Body of pancreas (tissue), 4 donors: ENCODE data around the gene MYRFL. TPM values are rescaled to one million over a fixed set of nuclear protein-coding genes. Genes with fewer than 3 reads are reported as not detected.
"Not testable (repeated sequence)": the region's sequence is repeated elsewhere in the genome, so short reads cannot be mapped to it uniquely, and the experiment has no call there.

Experiments
- ATAC-seq: fragments of 150-250 bp; one replicate; pipeline ENCODE4 v1.9.1; 2016
- DNase-seq, 4 donors: peaks; one replicate each; pipeline ENCODE4 v3.0.0-alpha.2; 2019
- H3K27ac ChIP-seq, 4 donors: fragments of 200-600 bp; sonication (generic); 1 replicate in 3 of 4; 2 replicates in 1 of 4; pipeline versions ENCODE4 v1.5.1 to v1.6.1; 2016 to 2019; ENCODE audit warnings: mild to moderate bottlenecking in 1 of 4, mixed read lengths in 1 of 4, moderate library complexity in 1 of 4
- H3K27me3 ChIP-seq, 2 donors: fragments of 200-600 bp; sonication (generic); one replicate each; pipeline ENCODE4 v1.6.0; 2016; ENCODE audit warnings: mild to moderate bottlenecking in 1 of 2
- H3K36me3 ChIP-seq, 2 donors: fragments of 200-600 bp; sonication (generic); replicated peaks in 1 of 2; 2 replicates each; pipeline ENCODE4 v1.5.1; 2016; ENCODE audit warnings: low read depth in 2 of 2; ENCODE audit not compliant: insufficient read depth in 1 of 2
- H3K4me1 ChIP-seq: fragments of 200-600 bp; sonication (generic); one replicate; pipeline ENCODE4 v1.6.0; 2016
- H3K4me3 ChIP-seq, 2 donors: fragments of 200-600 bp; sonication (generic); 1 replicate in 1 of 2; 2 replicates in 1 of 2; pipeline ENCODE4 v1.5.1; 2016 to 2019
- H3K9me3 ChIP-seq, 3 donors: fragments of 200-600 bp; sonication (generic); 1 replicate in 2 of 3; 2 replicates in 1 of 3; pipeline ENCODE4 v1.5.1; 2016
- POLR2A ChIP-seq, 3 donors: fragments of 450-650 bp; IDR thresholded peaks; one replicate each; pipeline ENCODE4 v1.6.1; 2016; ENCODE audit warnings: antibody characterized with exemption in 3 of 3, mild to moderate bottlenecking in 2 of 3
- WGBS, 2 donors: methylation state at CpG; one replicate each; pipeline ENCODE4 v1.1.5; 2017; 5-methylcytosine and 5-hydroxymethylcytosine counted together
- intact Hi-C: fragments of 100-400 bp; cut with DNase I; formaldehyde crosslinking; loops from one replicate; pipeline ENCODE4 v1.15.1; 2023
- total RNA-seq, 2 donors: library from RNA; depleted of rRNA; stranded (reverse); fragments of >200 nt; gene quantifications; one replicate each; pipeline ENCODE4 v1.1.0, GENCODE V29; 2016
- TF ChIP-seq, protein P1 (sequence below), 7 experiments: fragments of 450-650 bp in 4 of 7; fragments of 200-600 bp in 3 of 7; sonication (generic) in 3 of 7; IDR thresholded peaks; one replicate each; pipeline ENCODE4 v1.5.1; 2016 to 2019; ENCODE audit warnings: antibody characterized with exemption in 7 of 7

MYRFL gene
- total RNA-seq, 2 donors from 2014 or later: under 0.01 to 0.52 TPM

DNA sequence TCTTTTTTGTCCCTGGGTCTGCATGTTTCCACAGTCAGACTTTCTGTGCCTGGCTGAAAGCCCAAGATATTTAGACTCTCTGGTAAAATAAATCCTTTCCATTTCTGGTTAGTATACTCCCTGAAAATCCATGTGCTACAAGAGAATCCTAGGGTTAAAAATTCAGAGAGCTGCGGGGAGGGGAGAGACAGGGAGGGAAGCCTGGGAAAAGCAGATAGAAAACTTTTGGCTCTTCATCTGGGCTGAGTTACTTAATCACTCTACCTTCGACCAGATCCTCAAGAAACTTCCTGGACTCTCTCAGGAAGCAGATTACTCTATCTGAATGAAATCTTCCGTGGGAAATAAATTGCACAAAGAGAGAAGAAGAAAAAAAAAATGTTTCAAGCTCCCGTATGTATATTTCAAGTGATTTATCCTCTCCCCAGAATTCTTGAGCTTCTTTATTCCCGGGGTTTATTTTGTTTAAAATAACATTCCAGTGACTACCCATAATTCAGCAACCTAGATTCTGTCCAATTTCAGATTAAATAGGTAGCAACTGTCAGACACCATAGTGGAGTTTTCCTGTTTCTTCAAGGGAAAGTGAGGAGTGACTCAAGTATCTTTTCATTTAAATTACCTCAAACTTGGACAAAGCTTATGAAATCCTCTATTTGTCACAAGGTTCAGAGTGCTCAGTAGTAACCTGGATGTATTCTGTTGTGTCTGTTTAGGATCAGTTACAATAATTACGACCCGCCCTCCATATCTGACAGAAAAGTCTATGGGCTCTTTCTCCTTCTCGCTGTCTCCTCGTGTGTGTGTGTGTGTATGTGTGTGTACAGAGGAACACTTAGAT is 163.7 kb downstream of the MYRFL start:
- no peaks in the 10 kb centered on the region for H3K36me3 ChIP-seq
- no peak for TF ChIP-seq POLR2A (IDR thresholded peaks at IDR 0.05)
- TF ChIP-seq, protein P1, sequence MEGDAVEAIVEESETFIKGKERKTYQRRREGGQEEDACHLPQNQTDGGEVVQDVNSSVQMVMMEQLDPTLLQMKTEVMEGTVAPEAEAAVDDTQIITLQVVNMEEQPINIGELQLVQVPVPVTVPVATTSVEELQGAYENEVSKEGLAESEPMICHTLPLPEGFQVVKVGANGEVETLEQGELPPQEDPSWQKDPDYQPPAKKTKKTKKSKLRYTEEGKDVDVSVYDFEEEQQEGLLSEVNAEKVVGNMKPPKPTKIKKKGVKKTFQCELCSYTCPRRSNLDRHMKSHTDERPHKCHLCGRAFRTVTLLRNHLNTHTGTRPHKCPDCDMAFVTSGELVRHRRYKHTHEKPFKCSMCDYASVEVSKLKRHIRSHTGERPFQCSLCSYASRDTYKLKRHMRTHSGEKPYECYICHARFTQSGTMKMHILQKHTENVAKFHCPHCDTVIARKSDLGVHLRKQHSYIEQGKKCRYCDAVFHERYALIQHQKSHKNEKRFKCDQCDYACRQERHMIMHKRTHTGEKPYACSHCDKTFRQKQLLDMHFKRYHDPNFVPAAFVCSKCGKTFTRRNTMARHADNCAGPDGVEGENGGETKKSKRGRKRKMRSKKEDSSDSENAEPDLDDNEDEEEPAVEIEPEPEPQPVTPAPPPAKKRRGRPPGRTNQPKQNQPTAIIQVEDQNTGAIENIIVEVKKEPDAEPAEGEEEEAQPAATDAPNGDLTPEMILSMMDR (IDR thresholded peaks at IDR 0.05): no peak
- WGBS, 2 donors: 34 to 40% methylated on average over 9 of the region's 9 CpGs
- H3K4me1 ChIP-seq: peaks cover 14% of the 10 kb centered on the region
- peak overlapping the region in 3 of 4 donors; percentile 13 to 83 (median 78) for H3K27ac ChIP-seq
- intact Hi-C loops: no loop called here
- ATAC-seq: no peak
- H3K27me3 ChIP-seq: no peaks in the 10 kb centered on the region
- H3K9me3 ChIP-seq: no peaks in the 10 kb centered on the region
- H3K4me3 ChIP-seq: no peak overlapping the region
- no peak for DNase-seq

DNA sequence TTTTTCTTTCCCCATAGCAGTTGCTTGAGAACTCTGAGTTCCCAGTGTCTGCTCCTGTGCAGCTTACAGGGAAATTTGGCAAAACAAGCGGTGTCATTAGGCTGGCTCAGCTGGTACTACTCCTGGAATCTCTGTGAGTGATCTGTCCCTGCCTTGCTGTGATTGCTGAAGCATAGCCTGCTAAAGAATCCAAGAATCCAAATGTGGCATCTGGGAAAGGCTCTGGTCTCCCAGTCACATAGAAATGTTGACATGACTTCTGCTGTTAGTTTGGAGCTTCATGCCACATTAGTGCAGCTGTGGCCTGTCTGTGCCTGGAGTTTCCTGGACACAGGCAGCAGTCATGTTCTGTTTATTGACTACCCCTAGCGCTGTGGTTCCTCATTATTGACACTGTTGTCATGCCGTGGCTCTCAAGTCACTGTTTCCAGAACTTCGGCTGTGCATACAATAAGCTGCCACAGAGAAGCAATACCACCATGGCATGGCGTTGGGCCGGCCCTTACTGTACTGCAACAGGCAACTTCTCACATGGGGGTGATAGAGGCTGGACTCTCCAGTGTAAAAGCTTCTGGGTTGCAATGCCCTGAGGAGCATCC is 166.8 kb downstream of the MYRFL start:
- peaks cover 14% of the 10 kb centered on the region for H3K4me1 ChIP-seq
- no peak for ATAC-seq
- intact Hi-C loops: no loop called here
- no peak for TF ChIP-seq POLR2A (IDR thresholded peaks at IDR 0.05)
- TF ChIP-seq, protein P1 (IDR thresholded peaks at IDR 0.05): no peak
- H3K9me3 ChIP-seq: no peaks in the 10 kb centered on the region
- no peak overlapping the region for H3K27ac ChIP-seq
- WGBS, 2 donors: 76 to 83% methylated on average over 5 to 6 of the region's 6 CpGs
- no peaks in the 10 kb centered on the region for H3K27me3 ChIP-seq
- H3K36me3 ChIP-seq: no peaks in the 10 kb centered on the region
- no peak for DNase-seq
- H3K4me3 ChIP-seq: no peak overlapping the region

GRCh38 chr12:69993433-69993832 is 168.4 kb downstream of the MYRFL start:
- WGBS, 2 donors: 52 to 67% methylated on average over 1 of the region's 1 CpG
- Histone ChIP-seq H3K4me3 (no peak overlapping the region), H3K27ac (no peak overlapping the region), H3K4me1 (peaks cover 3% of the 10 kb centered on the region), H3K27me3 (no peaks in the 10 kb centered on the region), H3K9me3 (no peaks in the 10 kb centered on the region), H3K36me3 (no peaks in the 10 kb centered on the region)
- ATAC-seq (no peak), DNase-seq (no peak)
- TF ChIP-seq, protein P1 (IDR thresholded peaks at IDR 0.05): no peak
- no peak for TF ChIP-seq POLR2A (IDR thresholded peaks at IDR 0.05)
- intact Hi-C loops: no loop called here

- H3K4me3 ChIP-seq, H3K27ac ChIP-seq, intact Hi-C loops, H3K4me1 ChIP-seq, DNase-seq, H3K27me3 ChIP-seq, H3K9me3 ChIP-seq, ATAC-seq, H3K36me3 ChIP-seq: not testable (repeated sequence)
- WGBS, 2 donors: 67 to 79% methylated on average over 7 of the region's 7 CpGs
Observed at GRCh38 chr12:69994086-69994485, 169.1 kb downstream of the MYRFL start.

DNA sequence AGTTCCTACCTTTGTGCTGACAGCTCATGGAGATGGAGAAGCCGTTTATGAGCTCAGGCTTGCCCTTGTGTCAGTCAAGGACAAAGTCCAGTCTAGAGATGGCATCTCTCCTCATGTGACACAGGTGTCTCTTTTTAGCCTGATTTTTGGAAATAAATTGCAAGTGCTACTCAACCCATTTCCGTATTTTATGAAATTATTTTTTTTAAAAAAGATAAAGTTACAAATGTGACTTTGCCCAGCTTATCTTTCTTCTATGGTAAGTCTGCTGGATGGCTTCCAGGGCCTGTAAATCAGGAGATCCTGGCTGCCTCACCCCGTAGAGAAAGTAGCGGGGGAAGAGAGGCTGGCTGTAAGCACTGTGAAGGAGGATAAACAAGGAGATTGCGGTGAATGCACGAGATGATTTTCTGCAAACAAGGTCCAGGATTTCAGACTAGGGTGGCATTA is 169.7 kb downstream of the MYRFL start:
- Histone ChIP-seq H3K36me3 (no peaks in the 10 kb centered on the region), H3K27me3 (no peaks in the 10 kb centered on the region), H3K4me3 (no peak overlapping the region), H3K4me1 (no peaks in the 10 kb centered on the region), H3K9me3 (no peaks in the 10 kb centered on the region), H3K27ac (no peak overlapping the region)
- peak in 3 of 4 donors; percentile 22 to 58 (median 34) for DNase-seq
- TF ChIP-seq POLR2A (IDR thresholded peaks at IDR 0.05): no peak
- TF ChIP-seq, protein P1 (IDR thresholded peaks at IDR 0.05): no peak
- 20 to 22% methylated on average over 6 of the region's 6 CpGs for WGBS, 2 donors
- no peak for ATAC-seq
- intact Hi-C loops: no loop called here
